Keratinocyte (primary cell): ENCODE data around the gene ENTHD1.

Source experiments
- EZH2 ChIP-seq: IDR thresholded peaks from one replicate; pipeline ENCODE4 v1.6.1; 2012; ENCODE audit warnings: inconsistent platforms, mild to moderate bottlenecking, low read length, moderate library complexity
- TF ChIP-seq, protein P1 (sequence below), 3 experiments: IDR thresholded peaks in 1 of 3; conservative IDR thresholded peaks in 1 of 3; optimal IDR thresholded peaks in 1 of 3; 2 replicates in 2 of 3; 3 replicates in 1 of 3; pipeline versions ENCODE3 to v1.5.1; 2011; ENCODE audit warnings: low read length in 3 of 3, mild to moderate bottlenecking in 3 of 3, moderate library complexity in 2 of 3, control low read depth in 1 of 3, inconsistent platforms in 1 of 3; ENCODE audit not compliant: insufficient read depth in 2 of 3; ENCODE audit errors: extremely low read depth in 1 of 3

DNA sequence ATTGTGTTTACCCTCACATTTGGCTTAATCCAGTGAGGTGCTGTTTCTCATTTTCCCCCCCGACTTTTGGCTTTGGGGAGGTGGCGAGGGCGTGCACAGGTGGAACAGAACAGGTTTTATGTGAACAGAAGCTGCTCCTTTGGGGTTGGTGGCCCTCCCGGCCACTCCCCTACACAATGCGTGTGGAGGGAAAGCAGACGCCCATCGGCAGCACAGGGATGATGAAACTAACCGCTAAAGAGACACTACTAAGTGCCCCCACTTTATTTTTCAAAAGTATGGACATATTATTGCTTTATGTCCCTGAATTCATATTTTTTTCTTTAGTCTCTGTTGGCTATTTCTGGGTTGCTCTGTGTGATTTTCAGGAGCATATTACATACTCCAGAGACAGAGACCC is 160.9 kb downstream of the ENTHD1 start:
- TF ChIP-seq, protein P1, sequence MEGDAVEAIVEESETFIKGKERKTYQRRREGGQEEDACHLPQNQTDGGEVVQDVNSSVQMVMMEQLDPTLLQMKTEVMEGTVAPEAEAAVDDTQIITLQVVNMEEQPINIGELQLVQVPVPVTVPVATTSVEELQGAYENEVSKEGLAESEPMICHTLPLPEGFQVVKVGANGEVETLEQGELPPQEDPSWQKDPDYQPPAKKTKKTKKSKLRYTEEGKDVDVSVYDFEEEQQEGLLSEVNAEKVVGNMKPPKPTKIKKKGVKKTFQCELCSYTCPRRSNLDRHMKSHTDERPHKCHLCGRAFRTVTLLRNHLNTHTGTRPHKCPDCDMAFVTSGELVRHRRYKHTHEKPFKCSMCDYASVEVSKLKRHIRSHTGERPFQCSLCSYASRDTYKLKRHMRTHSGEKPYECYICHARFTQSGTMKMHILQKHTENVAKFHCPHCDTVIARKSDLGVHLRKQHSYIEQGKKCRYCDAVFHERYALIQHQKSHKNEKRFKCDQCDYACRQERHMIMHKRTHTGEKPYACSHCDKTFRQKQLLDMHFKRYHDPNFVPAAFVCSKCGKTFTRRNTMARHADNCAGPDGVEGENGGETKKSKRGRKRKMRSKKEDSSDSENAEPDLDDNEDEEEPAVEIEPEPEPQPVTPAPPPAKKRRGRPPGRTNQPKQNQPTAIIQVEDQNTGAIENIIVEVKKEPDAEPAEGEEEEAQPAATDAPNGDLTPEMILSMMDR (optimal IDR thresholded peaks at IDR 0.05 in 1 of 3, IDR thresholded peaks at IDR 0.05 in 1 of 3, conservative IDR thresholded peaks at IDR 0.05 in 1 of 3; ENCODE audit: extremely low read depth in 1 of 3, insufficient read depth in 2 of 3, low read length in 3 of 3), result no peak
- TF ChIP-seq EZH2, result no peak
